GM06990 (cell line): ENCODE measurements around the gene DMRT1.

ENCODE experiments used
- DNase-seq: peaks from one replicate; pipeline ENCODE4 v3.0.0-alpha.2; 2011; ENCODE audit not compliant: insufficient read length; ENCODE audit errors: extremely low read depth
- H3K27me3 ChIP-seq: replicated peaks from 2 replicates; pipeline ENCODE4 v1.6.0; 2011; ENCODE audit warnings: low read length; ENCODE audit not compliant: control insufficient read depth, insufficient read depth
- H3K36me3 ChIP-seq: 2 replicates; pipeline ENCODE4 v1.5.1; 2011; ENCODE audit warnings: low read length; ENCODE audit not compliant: control insufficient read depth, insufficient read depth
- H3K4me3 ChIP-seq: replicated peaks from 2 replicates; pipeline ENCODE4 v1.5.1; 2011; ENCODE audit warnings: low read depth, mild to moderate bottlenecking, control low read depth, low read length
- TF ChIP-seq, protein P1 (sequence below): IDR thresholded peaks from 2 replicates; pipeline ENCODE4 v1.5.1; 2011; ENCODE audit warnings: low read length, control low read depth, mild to moderate bottlenecking, inconsistent platforms; ENCODE audit not compliant: insufficient read depth, poor library complexity, severe bottlenecking

DMRT1 gene

DNA sequence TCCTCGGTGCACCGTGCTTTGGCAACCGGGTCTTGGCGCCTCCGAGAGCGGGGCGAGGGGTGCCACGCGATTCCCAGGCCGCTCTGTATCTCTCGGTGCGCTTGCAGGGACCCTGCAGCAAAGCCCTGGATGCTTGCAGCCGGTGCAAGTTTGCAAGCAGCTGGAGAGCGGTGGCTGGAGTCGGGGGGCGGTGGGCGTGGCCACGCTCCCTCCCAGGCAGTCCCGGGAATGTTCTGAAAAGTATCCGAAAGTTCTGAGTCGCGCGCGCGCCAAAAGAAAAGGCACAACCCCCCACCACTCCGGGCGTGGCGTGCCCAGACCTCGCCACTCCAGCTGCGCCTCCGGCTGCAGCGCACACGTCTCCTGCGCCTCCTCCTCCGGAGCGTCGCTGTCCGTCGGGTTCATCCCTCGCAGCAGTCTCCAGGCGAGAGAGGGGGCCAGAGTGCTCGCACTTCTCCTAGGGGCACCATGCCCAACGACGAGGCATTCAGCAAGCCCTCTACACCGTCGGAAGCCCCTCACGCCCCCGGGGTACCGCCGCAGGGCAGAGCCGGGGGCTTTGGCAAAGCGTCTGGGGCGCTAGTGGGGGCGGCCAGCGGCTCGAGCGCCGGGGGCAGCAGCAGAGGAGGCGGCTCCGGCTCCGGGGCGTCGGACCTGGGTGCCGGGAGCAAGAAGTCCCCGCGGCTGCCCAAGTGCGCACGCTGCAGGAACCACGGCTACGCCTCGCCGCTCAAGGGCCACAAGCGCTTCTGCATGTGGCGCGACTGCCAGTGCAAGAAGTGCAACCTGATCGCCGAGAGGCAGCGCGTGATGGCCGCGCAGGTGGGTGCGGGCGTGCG lies at the start of gene DMRT1:
TSS of gene DMRT1 (plus strand) at position 327 of the 839 bp plus-strand sequence. CDS start at position 469, 142 bp downstream.
- DNase-seq = peak; percentile 58
- H3K27me3 ChIP-seq = no peaks in the 10 kb centered on the region; the same call in 1 of the 2 replicates
- TF ChIP-seq, protein P1, sequence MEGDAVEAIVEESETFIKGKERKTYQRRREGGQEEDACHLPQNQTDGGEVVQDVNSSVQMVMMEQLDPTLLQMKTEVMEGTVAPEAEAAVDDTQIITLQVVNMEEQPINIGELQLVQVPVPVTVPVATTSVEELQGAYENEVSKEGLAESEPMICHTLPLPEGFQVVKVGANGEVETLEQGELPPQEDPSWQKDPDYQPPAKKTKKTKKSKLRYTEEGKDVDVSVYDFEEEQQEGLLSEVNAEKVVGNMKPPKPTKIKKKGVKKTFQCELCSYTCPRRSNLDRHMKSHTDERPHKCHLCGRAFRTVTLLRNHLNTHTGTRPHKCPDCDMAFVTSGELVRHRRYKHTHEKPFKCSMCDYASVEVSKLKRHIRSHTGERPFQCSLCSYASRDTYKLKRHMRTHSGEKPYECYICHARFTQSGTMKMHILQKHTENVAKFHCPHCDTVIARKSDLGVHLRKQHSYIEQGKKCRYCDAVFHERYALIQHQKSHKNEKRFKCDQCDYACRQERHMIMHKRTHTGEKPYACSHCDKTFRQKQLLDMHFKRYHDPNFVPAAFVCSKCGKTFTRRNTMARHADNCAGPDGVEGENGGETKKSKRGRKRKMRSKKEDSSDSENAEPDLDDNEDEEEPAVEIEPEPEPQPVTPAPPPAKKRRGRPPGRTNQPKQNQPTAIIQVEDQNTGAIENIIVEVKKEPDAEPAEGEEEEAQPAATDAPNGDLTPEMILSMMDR = no peak
- H3K4me3 ChIP-seq = peak within 1 kb of the TSS; percentile 37
- no peaks in the 10 kb centered on the region for H3K36me3 ChIP-seq

DNA sequence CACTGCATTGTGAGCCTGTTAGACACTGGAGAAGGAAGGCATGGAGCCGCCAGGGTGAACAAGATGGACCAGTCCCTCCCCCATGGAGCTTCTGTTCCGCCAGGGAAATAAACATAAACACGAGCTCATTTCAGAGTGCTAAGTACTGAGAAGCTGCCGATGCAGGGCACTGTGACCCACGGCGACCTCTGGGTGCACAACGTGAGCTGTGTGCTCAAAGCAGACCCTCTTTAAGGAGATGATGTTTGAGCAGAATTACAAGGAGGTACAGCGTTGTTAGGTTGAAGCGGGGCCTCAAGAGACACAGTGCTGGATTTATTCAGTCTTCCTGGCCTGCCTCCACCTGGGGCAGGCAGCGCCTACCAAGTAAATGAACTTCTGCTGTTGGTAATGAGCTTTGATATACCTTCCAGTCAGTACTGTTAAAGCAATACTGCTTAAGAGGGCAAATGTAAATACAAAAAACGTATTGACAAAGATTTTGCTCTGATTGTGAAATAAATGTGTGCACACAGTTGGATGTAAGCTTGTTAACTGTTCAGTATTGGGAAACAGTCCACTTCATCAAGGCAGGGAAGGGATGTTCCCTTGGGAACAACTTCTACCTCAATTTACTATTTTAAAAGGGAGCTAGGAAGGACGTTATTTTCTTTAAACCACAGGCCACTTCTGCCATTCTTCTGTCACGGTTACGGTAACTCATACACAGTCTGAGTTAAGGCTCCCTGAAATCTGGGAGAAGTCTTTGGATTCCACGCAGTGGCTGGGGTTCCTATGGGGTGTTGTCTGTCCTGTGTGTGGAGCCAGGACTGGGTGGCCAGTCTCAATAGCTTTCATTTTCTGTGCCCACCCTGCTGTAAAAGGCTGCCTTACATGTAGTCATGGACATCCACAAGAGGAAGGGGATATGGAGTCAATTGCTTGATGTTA lies 48.9 kb upstream of the DMRT1 start:
- TF ChIP-seq, protein P1 = no peak
- DNase-seq = no peak
- Histone ChIP-seq H3K27me3 (peaks cover 2% of the 10 kb centered on the region; the same call in 1 of the 2 replicates), H3K4me3 (no peak overlapping the region), H3K36me3 (no peaks in the 10 kb centered on the region)

DNA sequence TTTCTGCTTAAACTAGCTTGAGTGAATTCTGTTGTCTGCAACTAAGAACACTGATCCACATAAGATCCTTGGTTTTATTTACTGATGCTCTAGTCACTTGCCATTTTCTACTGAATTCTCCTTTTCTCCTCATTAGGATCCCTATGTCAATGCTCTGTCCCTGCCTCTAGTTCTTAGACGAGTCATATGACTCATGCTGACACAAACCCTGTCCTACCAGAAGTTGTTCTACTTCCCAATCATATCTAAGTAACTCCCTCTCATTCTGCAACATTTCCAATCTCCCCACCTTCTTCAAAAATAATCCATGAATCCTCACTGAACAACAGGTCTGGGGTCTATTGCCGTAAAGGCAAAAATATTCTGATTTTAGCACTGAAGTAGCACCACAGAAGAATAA lies 47.1 kb upstream of the DMRT1 start:
- Histone ChIP-seq H3K4me3 (no peak overlapping the region), H3K27me3 (peaks cover 2% of the 10 kb centered on the region; the same call in 1 of the 2 replicates), H3K36me3 (no peaks in the 10 kb centered on the region)
- no peak for DNase-seq
- TF ChIP-seq, protein P1 = no peak

DNA sequence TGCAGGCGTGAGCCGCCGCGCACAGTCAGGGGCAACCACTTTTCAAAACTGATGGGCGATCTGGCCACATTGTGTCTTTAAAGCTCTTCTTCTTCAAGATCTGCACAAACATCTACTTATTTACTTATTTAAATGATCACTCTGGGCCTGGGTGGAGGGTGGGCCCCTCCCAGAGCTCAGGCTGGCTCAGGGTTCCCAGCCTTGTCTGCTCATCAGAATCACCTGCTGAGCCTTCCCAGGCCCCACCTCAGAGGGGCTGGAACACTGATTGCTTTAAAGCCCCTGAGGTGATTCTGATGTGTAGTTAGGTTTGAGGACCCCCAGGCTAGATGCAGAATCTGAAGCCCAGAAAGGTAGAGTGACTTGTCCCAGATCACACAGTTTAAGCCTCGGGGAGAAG lies 45.6 kb upstream of the DMRT1 start:
- TF ChIP-seq, protein P1 = no peak
- no peak for DNase-seq
- H3K27me3 ChIP-seq = peaks cover 2% of the 10 kb centered on the region; the same call in 1 of the 2 replicates
- no peaks in the 10 kb centered on the region for H3K36me3 ChIP-seq
- H3K4me3 ChIP-seq = no peak overlapping the region

DNA sequence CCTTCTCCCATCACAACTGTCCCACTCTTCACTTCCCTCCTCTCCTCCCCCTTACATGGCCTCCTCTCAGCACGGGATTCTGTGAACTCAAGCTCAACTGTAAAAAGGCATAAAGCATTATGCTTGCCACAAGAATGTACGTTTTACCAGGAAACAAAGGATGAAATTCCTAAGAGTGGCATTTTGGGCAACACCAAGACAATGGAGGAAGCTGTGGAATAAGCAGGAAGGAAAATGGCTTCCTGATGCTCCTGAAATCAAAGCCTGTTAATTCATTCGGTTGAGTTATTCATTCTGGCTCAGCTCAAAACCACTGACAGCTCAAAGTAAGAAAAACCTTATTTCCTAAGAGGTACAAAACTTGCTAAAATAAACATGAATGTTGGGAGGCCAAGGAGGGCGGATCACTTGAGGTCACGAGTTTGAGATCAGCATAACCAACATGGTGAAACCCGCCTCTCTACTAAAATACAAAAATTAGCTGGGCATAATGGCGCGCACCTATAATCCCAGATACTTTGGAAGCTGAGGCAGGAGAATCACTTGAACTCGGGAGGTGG lies 40.8 kb upstream of the DMRT1 start:
- TF ChIP-seq, protein P1 = no peak
- no peak for DNase-seq
- Histone ChIP-seq H3K36me3 (no peaks in the 10 kb centered on the region), H3K4me3 (no peak overlapping the region), H3K27me3 (no peaks in the 10 kb centered on the region; the same call in 1 of the 2 replicates)
